Activated CD8-positive, alpha-beta memory T cell treated with anti-CD3 and anti-CD28 coated beads for 24 hours (primary cell): Measurements from ENCODE around the gene RPL27A.
A peak's percentile ranks its signal among the peaks of the same experiment; 100 is the strongest.

ENCODE experiments used
- DNase-seq: peaks from one replicate; pipeline ENCODE4 v3.0.0-alpha.2; 2020

RPL27A gene

DNA sequence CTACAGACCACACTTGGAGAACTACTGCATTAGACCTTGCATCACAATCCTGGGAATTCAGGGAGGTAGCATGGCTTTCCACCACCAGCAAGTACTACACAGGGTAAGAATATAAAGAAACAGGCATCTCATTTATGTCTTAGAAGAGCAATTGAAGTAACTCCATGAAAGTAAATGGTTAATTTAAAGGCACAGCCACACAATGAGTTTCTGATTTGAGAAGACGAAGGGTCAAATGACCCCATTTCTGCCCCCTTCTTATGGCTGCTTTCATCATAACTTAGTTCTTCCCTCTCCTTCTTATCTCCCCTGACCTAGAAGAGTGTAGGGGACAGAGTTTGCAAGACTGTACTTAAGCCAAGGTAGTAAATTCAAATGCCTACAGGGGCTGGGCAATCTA is 6.1 kb upstream of the RPL27A start:
- DNase-seq, result no peak

DNA sequence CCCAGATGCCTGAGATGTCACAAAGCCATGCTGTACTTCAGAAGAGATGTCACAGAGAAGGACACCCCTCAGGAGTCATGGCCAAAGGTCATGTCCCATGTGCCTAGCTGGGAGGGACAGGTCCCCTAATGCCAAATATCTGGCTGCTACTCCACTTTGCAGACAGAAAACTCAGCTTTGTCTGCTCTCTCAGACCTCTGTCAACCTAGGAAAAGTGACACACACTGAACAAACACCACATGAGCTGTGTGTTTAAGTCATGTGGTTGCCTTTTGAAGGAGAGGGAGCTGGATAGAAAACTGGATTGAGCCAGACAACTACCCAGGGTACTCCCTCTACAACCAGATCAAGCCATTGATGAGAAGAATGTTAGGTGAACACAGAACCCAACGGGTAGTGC is 3.6 kb upstream of the RPL27A start:
- DNase-seq, result no peak

DNA sequence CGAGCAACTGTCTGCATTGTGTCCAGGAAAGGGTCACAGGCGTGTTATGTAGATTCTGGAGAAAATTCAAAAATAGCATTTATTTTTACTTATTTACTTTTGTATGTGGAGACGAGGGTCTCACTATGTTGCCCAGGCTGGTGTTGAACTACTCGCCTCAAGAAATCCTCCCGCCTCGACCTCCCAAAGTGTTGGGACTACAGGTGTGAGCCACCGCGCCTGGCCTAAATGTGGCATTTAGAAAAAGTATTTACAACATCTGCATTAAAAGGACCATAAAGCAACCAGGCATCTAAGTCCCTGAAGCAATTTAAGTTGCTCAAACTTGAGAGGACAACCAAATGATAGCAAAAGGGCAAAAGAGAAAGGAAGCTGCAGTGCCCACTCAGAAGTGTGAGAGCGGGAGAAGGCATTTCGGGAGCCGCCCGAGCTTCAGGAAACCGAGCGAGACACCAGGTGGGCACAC is 722 bp upstream of the RPL27A start:
- DNase-seq, result no peak

DNA sequence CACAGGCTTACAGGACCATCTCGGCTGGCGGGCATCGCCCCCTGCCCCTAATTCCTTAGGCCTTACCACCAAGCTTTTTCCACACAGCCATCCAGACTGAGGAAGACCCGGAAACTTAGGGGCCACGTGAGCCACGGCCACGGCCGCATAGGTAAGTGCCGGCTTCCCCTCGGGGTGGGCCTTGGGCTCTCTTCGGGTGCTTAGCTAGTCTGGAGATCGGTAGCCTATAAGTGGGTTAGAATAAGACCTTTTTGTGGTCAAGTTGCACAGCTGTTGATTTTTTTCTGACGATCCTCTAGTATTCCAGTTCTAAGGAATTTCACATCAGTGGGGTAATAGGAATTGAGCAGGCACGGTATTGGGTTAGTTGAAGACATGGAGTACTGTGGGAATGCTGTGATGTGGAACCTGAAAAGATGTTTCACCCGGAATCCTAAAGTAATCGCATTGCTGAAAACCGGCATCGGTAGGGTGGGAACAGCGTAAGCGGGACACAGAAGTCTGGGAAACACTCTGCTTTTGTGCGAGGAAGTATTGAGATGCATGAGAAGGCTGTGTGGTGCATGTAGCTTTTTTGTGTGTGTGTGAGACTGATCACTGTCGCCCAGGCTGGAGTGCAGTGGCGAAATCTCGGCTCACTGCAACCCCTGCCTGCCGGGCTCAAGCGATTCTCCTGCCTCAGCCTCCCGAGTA is 669 bp downstream of the RPL27A start:
- peak; percentile 67 for DNase-seq

DNA sequence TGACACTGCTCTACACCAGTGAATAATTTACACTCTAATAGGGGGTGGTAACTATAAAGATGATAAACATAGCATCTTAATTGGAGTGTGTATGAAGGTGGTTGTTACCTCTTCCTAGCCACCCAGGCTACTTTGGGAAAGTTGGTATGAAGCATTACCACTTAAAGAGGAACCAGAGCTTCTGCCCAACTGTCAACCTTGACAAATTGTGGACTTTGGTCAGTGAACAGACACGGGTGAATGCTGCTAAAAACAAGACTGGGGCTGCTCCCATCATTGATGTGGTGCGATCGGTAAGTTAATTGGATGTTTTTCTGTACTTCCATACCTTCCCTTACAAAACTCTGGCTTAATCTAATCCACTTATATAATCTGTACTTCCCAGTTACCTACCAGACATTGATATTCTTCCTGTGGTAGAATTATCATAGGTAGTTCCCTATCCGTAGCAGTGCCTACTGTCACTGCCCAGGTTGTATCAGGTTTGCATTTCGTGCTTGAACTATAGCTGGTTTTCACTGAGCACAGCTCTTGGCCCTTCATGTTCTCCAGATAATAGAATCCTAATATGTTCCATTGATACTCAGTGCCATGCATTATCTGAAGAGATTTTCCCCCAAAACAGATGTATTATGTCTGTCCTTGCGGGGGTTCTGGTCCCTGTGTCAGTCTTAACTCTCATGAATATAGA is 2.2 kb downstream of the RPL27A start:
- DNase-seq, result peak; percentile 53

DNA sequence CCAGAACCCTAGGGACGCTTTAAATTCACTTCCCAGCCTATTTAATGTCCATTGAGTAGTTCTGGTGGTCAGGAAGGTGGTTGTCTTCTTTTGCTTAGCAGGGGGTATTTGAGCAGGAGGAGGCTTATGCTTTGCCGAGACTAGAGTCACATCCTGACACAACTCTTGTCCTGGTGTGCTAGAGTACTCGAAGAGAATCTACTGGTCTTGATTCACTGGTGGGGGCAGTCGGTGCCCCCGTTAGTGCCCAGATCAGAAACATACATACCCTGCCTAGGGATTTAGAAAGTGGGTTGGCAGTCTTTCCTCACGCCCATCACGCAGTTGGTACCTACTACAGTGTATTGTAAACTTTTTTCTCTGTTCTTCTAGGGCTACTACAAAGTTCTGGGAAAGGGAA is 2.7 kb downstream of the RPL27A start:
- DNase-seq, result peak; percentile 59

DNA sequence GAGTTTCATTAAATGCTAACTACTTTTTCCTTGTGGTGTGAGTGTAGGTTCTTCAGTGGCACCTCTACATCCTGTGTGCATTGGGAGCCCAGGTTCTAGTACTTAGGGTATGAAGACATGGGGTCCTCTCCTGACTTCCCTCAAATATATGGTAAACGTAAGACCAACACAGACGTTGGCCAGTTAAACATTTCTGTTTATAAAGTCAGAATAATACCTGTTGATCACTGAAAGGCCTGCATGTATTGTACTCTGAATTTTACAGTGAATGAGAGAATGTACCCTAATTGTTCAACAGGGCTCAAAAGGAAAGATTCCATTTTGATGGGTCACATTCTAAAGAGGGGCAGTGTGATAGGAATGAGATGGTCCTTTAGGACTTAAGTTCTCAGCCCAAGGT is 3.2 kb downstream of the RPL27A start:
- no peak for DNase-seq

DNA sequence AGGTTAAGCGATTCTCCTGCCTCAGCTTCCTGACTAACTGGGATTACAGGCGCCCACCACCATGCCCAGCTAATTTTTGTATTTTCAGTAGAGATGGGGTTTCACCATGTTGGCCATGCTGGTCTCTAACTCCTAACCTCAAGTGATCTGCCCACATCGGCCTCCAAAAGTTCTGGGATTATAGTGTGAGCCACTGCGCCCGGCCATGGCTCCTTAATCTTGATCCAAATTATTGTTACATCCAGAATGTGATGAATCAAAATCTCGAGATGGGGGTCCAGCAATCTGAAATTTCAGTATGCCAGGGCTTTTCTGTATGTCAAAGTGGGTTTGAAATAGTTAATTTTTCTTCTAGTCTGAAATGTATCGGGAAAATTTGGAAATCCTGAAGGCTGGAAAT is 3.7 kb downstream of the RPL27A start:
- peak; percentile 57 for DNase-seq

DNA sequence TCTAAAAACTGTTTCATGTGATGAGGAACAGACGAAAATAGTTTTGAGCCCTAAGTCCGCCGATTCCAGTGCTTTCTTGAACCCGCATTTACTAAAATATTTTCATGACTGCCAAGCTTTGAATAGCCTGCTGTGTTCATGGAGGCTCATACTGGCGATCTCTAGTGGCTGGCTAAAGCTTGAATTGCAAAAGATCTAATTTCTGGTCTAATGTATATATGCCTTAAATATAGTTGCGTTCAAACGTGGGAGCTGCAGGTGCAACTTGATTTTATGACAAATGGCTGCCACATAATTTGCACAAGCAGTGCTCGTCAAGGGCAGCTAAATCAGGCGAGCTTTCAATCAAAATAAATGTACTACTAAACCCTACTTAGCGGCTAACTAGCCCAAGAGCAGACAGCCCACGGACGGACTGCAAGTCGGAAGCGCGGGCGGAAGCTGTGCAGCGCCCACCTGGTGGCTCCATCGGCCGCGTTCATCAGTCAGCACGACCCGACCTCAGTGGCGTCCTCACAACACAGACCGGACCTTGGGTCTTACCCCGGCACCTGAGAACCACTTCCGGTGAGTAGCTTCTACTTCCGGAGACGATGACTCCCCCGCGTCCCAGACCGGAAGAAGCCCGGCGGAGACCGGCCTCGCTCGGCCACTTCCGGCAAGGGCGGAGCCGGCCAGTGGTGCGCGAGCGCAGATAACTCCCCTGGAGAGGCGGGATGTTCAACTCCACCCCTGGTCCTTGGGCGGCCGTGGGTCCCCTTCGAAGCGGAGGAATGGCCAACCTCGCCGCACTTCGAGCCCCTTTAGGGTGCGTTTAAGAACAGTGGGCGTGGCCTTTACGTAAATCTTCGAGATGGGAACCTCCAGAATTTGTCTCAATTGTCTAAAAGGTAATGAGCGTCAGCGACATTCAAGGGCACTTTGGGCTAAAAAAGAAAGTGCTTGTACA is 6.1 kb downstream of the RPL27A start:
- peak; percentile 95 for DNase-seq

DNA sequence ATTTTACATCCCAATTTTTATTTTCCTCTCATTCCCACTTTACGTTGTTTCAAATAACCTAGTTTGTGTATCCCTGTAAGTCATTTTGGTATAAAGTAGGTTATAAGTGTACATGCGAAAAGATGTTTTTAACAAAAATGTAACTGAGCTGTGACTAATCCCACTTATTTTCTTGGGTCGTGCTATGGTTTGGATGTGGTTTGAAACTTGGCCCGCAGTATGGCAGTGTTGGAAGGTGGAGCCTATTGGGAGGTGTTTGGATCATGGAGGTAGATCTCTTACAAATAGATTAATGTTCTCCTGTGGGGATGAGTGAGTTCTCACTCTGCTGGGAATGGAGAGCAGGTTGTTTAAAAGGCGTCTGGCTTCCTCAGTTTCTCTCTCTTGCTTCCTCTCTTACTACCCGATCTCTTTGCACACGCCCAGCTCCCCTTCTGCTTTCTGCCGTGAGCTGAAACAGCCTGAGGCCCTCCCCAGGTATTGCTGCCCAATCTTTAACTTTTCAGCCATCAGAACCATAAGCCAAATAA is 7.2 kb downstream of the RPL27A start:
- no peak for DNase-seq

DNA sequence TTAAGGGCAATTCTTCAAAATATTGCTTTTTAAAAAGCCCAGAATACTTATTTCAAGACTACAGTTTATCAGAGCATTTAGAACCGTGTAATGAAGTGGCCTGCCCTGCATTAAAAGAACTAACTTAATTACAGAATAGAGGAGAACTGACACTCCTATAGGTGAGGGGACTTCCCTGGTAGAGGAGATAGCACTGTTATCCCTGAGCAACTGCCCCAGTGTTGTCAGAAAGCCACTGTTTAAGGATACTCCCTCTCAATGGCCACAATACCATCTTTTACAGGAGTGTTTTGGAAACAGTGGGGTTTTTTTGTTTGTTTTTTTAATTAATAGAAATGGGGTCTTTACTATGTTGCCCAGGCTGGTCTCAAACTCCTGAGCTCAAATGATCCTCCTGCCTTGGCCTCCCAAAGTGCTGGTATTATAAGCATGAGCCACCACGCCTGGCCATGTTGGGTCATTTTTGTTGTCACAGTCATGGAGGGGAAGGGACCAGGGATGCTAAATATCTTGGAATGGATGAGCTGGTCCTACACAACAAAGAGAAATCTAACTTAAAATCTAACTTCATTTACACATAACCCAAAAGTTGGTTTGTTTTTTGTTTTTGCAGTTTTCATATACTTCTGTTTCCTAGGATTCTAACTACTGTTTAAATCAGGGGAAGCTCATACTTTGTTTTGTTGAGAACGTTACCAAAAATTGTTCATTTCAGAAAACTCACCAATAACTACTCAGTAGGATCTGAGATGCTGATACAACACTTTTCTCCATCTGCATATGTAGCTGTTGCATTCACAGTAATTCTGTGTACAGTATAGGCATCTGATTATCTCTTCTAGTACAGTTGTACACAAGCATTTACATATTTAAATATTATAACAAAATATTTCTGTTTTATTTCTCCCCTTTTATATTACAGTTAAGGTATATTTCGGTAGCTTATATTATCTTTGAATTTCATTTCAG is 8.1 kb downstream of the RPL27A start:
- DNase-seq, result no peak

DNA sequence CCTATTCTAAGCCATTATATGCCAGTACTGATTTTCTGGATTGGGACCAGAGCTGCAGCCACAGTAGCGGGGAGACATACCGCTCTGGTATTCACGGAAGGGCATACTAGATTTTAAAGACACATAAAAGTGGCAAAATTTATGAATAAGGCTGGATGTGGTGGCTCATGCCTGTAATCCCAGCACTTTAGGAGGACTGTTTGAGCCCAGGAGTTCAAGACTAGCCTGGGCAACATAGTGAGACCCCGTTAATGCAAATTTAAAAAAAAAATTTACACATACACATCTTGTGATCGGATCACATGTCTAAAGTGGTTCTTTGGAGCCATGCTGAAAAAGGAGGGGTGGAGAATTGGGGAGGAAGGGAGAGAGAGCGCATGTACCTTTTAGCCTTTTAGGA is 9.0 kb downstream of the RPL27A start:
- no peak for DNase-seq

DNA sequence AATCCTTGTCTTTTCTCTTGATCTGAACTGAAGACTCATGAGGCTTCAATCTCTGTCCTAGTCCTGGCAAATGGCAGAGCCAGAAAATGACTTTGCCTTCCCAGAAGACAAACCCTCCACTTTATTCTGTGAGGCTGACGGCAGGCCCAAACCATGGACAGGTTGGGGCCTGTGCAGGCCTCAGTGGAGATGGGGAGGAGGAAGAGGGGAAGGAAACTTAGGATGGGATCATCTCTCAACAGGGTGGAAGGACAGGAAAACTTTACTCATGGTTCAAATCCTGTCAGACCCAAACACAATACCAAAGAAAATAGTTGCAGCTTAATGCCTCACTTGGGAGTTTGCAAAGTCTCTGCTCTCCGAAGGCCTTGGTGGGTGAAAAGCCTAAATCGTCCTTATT is 9.8 kb downstream of the RPL27A start:
- DNase-seq, result no peak

DNA sequence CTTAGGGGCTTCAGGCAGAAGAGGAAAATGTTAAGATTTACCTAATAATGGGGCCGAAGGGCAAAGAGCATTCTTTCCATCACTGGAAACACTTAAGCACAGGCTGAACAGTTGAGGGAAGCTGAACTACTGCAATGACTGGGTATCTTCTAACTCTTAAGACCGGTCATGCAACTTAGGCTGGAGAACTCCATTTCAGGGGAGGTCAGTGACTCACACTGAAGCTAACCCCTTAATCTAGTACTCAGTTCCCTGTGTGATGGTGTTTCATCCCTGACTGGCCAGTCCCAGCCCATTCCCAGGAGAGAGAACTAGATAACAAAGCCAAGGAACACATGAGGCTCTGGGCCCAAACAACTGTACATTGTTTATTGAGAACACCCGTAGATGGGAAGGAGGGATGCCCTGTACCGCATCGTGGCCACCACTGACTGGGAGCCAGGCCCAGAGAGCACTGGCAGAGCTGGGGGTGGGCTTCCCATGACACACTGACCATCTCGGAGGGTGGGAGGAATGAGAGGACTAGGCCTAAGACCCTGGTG is 10.5 kb downstream of the RPL27A start:
- no peak for DNase-seq

DNA sequence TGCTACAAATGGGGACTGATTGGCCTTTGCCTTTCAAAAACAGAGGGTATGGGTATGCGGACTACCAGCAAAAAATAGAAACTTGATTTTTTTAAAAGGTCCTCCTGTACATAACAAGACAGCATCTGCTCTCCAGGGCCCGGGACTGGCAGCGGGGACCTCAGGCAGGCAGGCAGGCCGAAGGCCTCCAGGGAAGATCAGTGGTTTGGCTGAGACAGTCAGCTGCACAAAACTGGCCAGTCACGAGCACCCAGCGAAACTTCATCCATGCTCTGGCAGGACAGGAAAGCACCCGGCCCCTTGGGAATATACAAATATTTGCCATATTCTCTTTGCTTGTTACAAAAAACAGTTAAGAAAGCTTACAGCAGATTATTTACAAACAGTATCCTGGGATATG is 11.0 kb downstream of the RPL27A start:
- no peak for DNase-seq

DNA sequence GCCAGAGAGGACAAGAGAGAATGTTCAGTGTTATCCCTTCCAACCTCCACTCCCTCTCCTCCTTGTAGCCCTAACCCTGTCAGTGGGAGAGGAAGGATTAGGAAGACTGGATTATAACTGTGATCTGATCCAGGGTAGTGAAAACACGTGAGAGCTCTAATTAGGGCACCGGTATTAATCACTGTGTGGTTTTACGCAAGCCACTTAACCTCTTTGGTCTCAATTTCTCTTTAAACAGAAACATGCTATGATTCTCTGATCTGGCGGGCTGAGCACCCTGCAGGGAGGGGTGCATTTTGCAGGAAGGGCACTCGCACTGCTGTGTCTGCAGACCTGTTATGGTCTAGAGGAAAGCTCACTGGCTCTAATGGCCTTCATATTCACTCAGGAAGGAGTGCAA is 11.5 kb downstream of the RPL27A start:
- no peak for DNase-seq

DNA sequence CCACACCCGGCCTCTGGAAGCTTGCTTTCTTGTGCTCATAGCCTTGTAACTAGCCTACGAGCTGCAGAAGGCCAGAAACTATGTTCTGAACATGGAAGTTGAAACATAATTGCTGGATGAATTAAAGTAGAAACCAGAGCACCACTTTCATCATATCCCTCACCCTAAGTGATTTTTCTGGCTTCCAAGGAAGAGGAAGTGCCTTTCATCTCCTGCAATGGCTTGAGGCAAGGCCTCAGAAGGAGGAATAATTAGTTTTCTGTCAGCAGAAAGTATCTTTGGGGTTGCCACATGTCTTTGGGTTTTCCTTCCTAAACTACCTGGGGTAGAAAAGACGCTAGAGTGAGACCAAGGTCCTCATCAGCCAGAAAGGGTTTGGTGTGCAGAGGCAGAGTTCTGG is 14.5 kb downstream of the RPL27A start:
- DNase-seq, result no peak

DNA sequence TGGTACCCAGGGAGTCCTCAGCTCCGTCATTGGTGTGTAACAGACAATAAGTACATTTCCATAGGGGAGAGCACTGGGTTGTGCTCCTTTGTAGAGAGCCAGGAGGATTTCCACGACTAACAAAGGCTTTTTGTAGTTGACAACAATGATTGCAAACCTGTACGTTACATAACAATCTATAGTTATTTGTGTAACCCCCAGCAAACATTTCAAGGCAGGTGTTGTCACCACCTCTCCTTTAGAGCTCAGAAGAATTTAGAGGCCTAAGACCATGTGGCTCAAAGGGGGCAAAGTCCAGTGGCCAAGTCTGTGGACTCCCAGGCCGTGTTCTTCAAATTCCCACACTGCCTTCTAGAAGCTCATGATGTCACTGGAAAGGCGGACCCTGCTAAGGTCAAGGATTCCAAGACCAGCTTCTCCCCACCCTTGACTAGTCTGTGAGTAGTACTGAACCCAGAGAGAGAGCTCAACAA is 15.8 kb downstream of the RPL27A start:
- no peak for DNase-seq

DNA sequence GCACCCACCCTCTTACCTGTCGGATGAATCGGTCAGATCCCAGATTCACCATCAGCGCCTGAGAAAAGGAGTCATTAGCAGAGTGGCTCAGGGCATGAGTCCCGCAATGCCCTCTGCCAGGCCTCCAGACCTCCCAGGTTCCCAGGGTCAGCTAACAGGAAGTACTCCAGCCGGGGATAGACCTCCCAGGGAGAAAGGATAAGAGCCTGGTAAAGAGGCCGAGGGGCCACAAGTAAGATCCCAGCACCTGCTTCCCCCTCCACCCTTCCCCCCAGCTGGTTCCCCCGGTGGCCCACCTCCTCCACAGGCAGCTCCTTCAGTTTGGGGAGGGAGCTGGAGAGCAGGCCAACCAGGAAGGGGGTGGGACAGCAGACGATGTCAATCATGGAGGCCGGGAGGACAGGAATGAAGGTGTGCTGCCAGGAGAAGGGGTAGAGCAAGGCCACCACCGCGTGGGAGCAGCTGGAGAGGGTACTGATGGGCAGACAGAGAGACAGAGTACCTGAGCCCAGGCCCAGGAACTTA is 16.4 kb downstream of the RPL27A start:
- DNase-seq, result no peak

DNA sequence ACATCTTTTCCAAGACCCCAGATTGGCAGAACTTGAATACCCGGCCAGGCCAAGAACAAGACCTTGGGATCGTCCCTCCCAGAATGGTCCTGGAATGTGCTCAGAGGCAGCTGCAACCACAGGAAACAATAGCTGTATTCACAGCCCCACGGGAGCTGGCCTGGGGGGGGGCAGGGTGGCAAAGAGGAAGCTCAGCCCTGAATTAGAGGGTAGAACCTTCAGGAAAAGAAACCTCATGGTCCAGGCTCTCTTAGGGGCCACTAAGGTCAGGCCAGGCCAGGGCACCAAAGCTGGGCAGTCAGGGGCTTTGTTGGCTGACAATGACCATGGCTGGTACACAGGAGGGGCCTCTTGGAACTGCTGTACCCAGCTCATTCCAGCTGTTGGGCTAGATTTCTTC is 17.3 kb downstream of the RPL27A start:
- no peak for DNase-seq

DNA sequence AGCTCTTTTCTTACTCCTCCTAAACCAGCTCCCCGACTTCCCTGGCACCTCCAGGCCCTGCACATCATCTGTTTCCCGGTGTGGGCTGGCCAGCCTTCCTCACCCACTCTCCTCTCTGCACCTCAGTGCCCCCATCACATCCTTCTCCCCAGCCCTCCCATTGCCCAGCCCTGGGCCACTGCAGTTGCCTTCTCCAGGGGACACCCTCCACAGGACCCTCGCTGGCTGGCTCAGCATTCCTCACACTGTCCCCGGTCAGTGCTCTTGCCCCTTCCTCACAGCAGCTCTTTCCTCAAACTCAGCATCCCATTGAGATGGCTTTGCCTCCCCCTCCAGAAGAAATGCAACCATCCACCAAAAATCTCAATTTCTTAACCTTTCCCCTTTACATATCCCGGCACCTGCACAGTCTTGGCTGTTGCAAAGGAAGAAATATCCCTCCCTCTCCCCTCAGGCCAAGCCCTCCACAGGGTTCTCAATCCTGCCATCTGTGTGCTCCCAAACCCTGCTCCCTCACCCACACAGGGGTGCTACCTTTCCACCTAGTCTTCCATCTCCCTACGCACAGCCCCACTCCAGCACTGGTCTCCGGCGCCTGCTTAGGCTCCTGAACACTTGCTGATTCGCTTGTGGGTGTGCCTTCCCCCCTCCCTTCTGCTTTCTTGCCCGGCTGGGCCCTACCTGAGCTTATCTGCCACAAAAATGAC is 19.5 kb downstream of the RPL27A start:
- DNase-seq, result no peak
